Measurements from ENCODE around the gene CHRM5. TPM values are rescaled to one million over a fixed set of nuclear protein-coding genes. Genes with fewer than 3 reads are reported as not detected.
A peak's percentile ranks its signal among the peaks of the same experiment; 100 is the strongest.

CHRM5 gene
- total RNA-seq, 1 donor from 2014 or later, result not detected

DNA sequence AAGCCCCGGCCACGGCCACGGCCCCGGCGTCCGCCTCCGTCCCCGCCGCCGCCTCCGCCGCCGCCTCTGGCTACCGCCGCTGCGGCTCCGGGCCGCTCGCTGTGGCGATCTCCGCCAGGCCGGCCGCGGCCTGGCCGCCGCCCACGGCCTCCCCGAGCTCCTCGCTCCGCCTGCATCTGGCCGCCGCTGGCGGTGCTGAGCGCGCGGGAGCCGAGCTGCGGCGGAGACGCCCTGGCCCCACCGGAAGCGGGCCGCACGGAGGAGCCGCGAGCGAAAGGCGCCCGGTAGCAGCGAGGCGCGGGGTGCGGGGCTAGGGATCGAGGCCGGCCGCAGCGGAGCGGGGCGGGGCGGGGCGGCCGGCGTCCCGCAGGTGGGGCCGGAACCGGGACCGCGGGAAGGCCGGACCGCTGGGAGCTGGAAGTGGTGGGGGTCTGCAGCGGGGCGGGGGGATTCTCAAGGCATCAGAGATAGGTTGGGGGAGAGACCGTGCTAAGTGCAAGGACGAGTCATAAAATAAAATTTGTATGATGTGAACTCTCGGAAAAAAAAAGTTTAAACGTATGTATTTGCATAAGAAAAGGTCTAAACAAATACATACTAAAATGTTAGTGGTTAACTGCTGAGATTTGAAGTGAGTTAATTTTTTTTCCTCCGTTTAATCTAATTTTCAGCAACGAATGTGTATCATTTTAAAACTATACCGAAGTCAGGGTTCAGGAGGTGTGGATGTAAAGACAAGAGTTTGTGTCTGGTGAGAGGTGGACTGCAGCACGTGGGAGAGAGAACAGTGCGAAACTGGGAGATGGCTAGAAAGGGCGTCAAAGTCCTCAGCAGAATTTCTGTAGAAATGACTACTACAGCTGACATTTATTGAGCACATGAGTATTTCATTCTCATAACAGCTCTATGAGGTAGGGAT lies 70.8 kb downstream of the CHRM5 start, which contains the start of gene AVEN:
AVEN (minus strand) TSS at position 334 of the 919 bp plus-strand sequence; CDS start at position 176, 158 bp downstream.
- peak within 1 kb of the TSS; percentile 96 for H3K27ac Mint-ChIP-seq
- H3K4me1 Mint-ChIP-seq (ENCODE audit: low read depth), result peaks cover 11% of the 10 kb centered on the region
- TF ChIP-seq, protein P1, sequence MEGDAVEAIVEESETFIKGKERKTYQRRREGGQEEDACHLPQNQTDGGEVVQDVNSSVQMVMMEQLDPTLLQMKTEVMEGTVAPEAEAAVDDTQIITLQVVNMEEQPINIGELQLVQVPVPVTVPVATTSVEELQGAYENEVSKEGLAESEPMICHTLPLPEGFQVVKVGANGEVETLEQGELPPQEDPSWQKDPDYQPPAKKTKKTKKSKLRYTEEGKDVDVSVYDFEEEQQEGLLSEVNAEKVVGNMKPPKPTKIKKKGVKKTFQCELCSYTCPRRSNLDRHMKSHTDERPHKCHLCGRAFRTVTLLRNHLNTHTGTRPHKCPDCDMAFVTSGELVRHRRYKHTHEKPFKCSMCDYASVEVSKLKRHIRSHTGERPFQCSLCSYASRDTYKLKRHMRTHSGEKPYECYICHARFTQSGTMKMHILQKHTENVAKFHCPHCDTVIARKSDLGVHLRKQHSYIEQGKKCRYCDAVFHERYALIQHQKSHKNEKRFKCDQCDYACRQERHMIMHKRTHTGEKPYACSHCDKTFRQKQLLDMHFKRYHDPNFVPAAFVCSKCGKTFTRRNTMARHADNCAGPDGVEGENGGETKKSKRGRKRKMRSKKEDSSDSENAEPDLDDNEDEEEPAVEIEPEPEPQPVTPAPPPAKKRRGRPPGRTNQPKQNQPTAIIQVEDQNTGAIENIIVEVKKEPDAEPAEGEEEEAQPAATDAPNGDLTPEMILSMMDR (IDR thresholded peaks at IDR 0.05; ENCODE audit: unreplicated experiment), result no peak
- no peaks in the 10 kb centered on the region for H3K36me3 Mint-ChIP-seq (ENCODE audit: insufficient read depth)
- peaks cover 4% of the 10 kb centered on the region for H3K27me3 Mint-ChIP-seq
- H3K9me3 Mint-ChIP-seq (ENCODE audit: low read depth), result no peaks in the 10 kb centered on the region
- H3K4me3 Mint-ChIP-seq (ENCODE audit: low read depth), result peak within 1 kb of the TSS; percentile 88
- peak; percentile 44 for DNase-seq (ENCODE audit: low spot score, unreplicated experiment)

DNA sequence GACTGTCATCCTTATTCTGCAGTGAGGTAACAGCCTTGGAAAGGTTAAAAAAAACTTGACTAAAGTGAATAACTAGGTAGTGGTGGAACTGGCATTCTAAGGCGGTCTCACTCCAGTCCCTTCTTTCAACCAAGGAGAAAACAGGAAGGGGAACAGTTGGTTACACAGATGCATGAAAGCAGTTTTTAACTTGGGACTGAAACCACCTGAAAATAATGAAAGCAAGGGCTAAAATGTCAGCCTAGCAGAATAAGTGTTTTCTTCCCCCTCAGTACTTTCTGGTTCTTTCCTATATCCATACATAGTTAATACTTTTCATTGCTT lies 71.5 kb downstream of the CHRM5 start:
- Mint-ChIP-seq H3K4me3 (ENCODE audit: low read depth) (peak overlapping the region; percentile 81), H3K4me1 (ENCODE audit: low read depth) (peaks cover 11% of the 10 kb centered on the region), H3K36me3 (ENCODE audit: insufficient read depth) (no peaks in the 10 kb centered on the region), H3K9me3 (ENCODE audit: low read depth) (no peaks in the 10 kb centered on the region), H3K27ac (peak overlapping the region; percentile 73), H3K27me3 (peaks cover 4% of the 10 kb centered on the region)
- DNase-seq (ENCODE audit: low spot score, unreplicated experiment), result no peak
- TF ChIP-seq, protein P1 (IDR thresholded peaks at IDR 0.05; ENCODE audit: unreplicated experiment), result no peak

DNA sequence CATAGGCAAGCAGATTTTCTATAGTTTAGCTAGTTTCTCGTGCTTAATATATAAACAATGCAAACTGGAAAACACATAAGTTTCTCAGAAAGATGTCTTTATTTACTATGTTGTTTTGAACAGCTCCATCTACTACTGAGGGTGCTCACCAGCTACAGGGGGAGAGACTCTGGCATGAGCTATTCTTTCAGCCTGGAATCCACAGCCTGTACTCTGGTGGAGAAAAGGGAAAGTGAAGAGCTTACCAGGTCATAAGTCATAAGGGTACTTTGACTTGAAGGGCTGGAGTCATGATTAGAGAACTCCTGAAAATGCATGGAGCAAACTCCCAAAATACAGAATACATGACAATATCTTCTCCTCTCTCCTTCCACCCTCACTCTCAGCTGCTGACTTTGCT lies 75.1 kb downstream of the CHRM5 start:
- peaks cover 4% of the 10 kb centered on the region for H3K27me3 Mint-ChIP-seq
- TF ChIP-seq, protein P1 (IDR thresholded peaks at IDR 0.05; ENCODE audit: unreplicated experiment), result no peak
- no peaks in the 10 kb centered on the region for H3K9me3 Mint-ChIP-seq (ENCODE audit: low read depth)
- no peak for DNase-seq (ENCODE audit: low spot score, unreplicated experiment)
- no peak overlapping the region for H3K4me3 Mint-ChIP-seq (ENCODE audit: low read depth)
- H3K4me1 Mint-ChIP-seq (ENCODE audit: low read depth), result peaks cover 5% of the 10 kb centered on the region
- no peak overlapping the region for H3K27ac Mint-ChIP-seq
- H3K36me3 Mint-ChIP-seq (ENCODE audit: insufficient read depth), result no peaks in the 10 kb centered on the region

DNA sequence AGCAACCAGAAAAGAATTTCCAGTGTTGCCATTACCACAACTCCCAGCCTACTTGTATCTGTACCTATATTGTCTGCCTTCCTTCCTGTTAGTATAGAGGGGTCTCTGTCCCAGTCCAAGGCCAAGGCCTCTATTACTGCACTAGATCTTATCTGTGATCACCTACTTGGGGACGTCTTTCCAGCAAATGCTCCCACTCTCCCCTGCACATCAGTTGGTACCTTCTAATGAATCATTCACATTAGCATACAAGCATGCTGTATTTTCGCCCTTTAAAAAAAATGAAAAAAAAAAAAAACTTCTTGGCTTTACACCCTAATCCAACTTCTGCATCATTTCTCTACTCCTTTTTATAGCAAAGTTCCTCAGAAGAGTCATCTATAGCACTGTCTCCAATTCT lies 75.5 kb downstream of the CHRM5 start:
- TF ChIP-seq, protein P1 (IDR thresholded peaks at IDR 0.05; ENCODE audit: unreplicated experiment), result no peak
- no peaks in the 10 kb centered on the region for H3K36me3 Mint-ChIP-seq (ENCODE audit: insufficient read depth)
- H3K4me1 Mint-ChIP-seq (ENCODE audit: low read depth), result peaks cover 5% of the 10 kb centered on the region
- no peak overlapping the region for H3K4me3 Mint-ChIP-seq (ENCODE audit: low read depth)
- no peak for DNase-seq (ENCODE audit: low spot score, unreplicated experiment)
- H3K27me3 Mint-ChIP-seq, result peaks cover 4% of the 10 kb centered on the region
- H3K27ac Mint-ChIP-seq, result no peak overlapping the region
- no peaks in the 10 kb centered on the region for H3K9me3 Mint-ChIP-seq (ENCODE audit: low read depth)

DNA sequence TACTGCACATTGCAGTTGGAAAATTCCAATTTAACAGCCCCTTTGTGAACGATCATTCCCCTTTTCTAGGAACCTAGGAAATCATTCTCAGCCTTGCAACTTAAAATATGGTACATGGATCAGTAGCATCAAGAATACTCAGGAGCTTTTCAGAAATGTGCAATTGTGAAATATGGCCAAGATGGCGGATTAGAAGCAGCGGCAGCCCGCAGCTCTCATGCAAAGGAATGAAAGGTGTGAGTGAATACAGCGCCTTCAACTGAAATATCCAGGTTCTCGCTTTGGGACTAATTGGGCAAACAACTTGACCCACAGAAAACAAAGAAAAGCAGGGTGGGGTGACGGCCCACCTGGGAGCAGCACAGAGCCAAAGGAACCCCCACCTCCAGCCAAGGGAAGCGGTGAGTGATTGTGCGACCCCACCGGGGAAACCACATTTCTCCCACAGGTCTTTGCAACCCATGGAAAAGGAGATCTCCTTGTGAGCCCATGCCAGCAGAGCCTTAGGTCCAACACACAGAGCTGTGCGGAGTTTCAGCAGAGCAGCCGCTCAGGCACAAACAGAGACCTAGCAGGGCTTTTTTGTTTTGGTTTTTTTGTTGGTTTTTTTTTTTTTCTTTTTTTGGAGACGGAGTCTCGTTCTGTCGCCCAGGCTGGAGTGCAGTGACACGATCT lies 78.3 kb downstream of the CHRM5 start:
- no peak for DNase-seq (ENCODE audit: low spot score, unreplicated experiment)
- Mint-ChIP-seq H3K27me3 (no peaks in the 10 kb centered on the region), H3K27ac (no peak overlapping the region), H3K4me3 (ENCODE audit: low read depth) (no peak overlapping the region), H3K4me1 (ENCODE audit: low read depth) (no peaks in the 10 kb centered on the region), H3K9me3 (ENCODE audit: low read depth) (peaks cover 19% of the 10 kb centered on the region), H3K36me3 (ENCODE audit: insufficient read depth) (peaks cover 9% of the 10 kb centered on the region)
- TF ChIP-seq, protein P1 (IDR thresholded peaks at IDR 0.05; ENCODE audit: unreplicated experiment), result no peak

All from progenitor cell of endocrine pancreas (in vitro differentiated cells).